IPS-18a (cell line): ENCODE data around the gene CALHM2.
"Not testable (repeated sequence)": the region's sequence is repeated elsewhere in the genome, so short reads cannot be mapped to it uniquely, and the experiment has no call there.

Experiments used
- H3K27ac ChIP-seq: one replicate; pipeline ENCODE4 v1.5.1; 2013; ENCODE audit warnings: low read length
- H3K27me3 ChIP-seq: one replicate; pipeline ENCODE4 v1.6.1; 2013; ENCODE audit warnings: mild to moderate bottlenecking, low read length; ENCODE audit not compliant: control insufficient read depth, insufficient read depth
- H3K36me3 ChIP-seq: one replicate; pipeline ENCODE4 v1.6.1; 2013; ENCODE audit warnings: low read depth, low read length; ENCODE audit not compliant: control insufficient read depth
- H3K4me1 ChIP-seq: one replicate; pipeline ENCODE4 v1.6.1; 2013; ENCODE audit warnings: low read depth, low read length; ENCODE audit not compliant: control insufficient read depth
- H3K4me3 ChIP-seq: one replicate; pipeline ENCODE4 v1.5.1; 2013; ENCODE audit warnings: low read length
- H3K9ac ChIP-seq: one replicate; pipeline ENCODE4 v1.6.1; 2013; ENCODE audit warnings: mild to moderate bottlenecking, low read length, moderate library complexity
- H3K9me3 ChIP-seq: one replicate; pipeline ENCODE4 v1.6.1; 2013; ENCODE audit warnings: low read depth, low read length; ENCODE audit not compliant: control insufficient read depth

Gene CALHM2

GRCh38 chr10:103491729-103492364, 39.7 kb upstream of the CALHM2 start:
- H3K9ac ChIP-seq = no peak overlapping the region
- H3K4me3 ChIP-seq = no peak overlapping the region
- no peaks in the 10 kb centered on the region for H3K4me1 ChIP-seq
- peaks cover 42% of the 10 kb centered on the region for H3K27me3 ChIP-seq
- H3K36me3 ChIP-seq = no peaks in the 10 kb centered on the region
- no peak overlapping the region for H3K27ac ChIP-seq
- H3K9me3 ChIP-seq = no peaks in the 10 kb centered on the region

GRCh38 chr10:103490986-103491314, 38.8 kb upstream of the CALHM2 start:
- H3K4me1 ChIP-seq = peaks cover under 1% of the 10 kb centered on the region
- H3K9ac ChIP-seq = no peak overlapping the region
- no peak overlapping the region for H3K27ac ChIP-seq
- no peaks in the 10 kb centered on the region for H3K9me3 ChIP-seq
- peaks cover 38% of the 10 kb centered on the region for H3K27me3 ChIP-seq
- no peak overlapping the region for H3K4me3 ChIP-seq
- H3K36me3 ChIP-seq = no peaks in the 10 kb centered on the region

GRCh38 chr10:103487410-103487708, 35.2 kb upstream of the CALHM2 start:
- peaks cover 2% of the 10 kb centered on the region for H3K4me1 ChIP-seq
- no peak overlapping the region for H3K4me3 ChIP-seq
- H3K27ac ChIP-seq = no peak overlapping the region
- H3K27me3 ChIP-seq = peaks cover 4% of the 10 kb centered on the region
- H3K9ac ChIP-seq = no peak overlapping the region
- no peaks in the 10 kb centered on the region for H3K9me3 ChIP-seq
- no peaks in the 10 kb centered on the region for H3K36me3 ChIP-seq

- H3K36me3 ChIP-seq, H3K27ac ChIP-seq, H3K9ac ChIP-seq, H3K9me3 ChIP-seq, H3K27me3 ChIP-seq, H3K4me3 ChIP-seq, H3K4me1 ChIP-seq: not testable (repeated sequence)
These were observed 34.7 kb upstream of the CALHM2 start for GRCh38 chr10:103486635-103487409.

- H3K9ac ChIP-seq = no peak overlapping the region
- H3K36me3 ChIP-seq = no peaks in the 10 kb centered on the region
- no peak overlapping the region for H3K27ac ChIP-seq
- no peaks in the 10 kb centered on the region for H3K27me3 ChIP-seq
- H3K9me3 ChIP-seq = no peaks in the 10 kb centered on the region
- peaks cover 2% of the 10 kb centered on the region for H3K4me1 ChIP-seq
- H3K4me3 ChIP-seq = no peak overlapping the region
These were observed 29.9 kb upstream of the CALHM2 start for GRCh38 chr10:103481974-103482531.

- no peaks in the 10 kb centered on the region for H3K9me3 ChIP-seq
- no peaks in the 10 kb centered on the region for H3K36me3 ChIP-seq
- H3K27ac ChIP-seq = no peak overlapping the region
- H3K27me3 ChIP-seq = no peaks in the 10 kb centered on the region
- H3K9ac ChIP-seq = no peak overlapping the region
- H3K4me3 ChIP-seq = no peak overlapping the region
- peaks cover 5% of the 10 kb centered on the region for H3K4me1 ChIP-seq
These were observed 28.4 kb upstream of the CALHM2 start for GRCh38 chr10:103480521-103480920.

GRCh38 chr10:103479135-103479534, 27.0 kb upstream of the CALHM2 start, which contains the start of gene CALHM3:
Gene CALHM3 (minus strand): TSS chr10:103479240. CDS start chr10:103479032, 208 bp downstream.
- no peak within 1 kb of the TSS for H3K9ac ChIP-seq
- H3K9me3 ChIP-seq = no peaks in the 10 kb centered on the region
- H3K27ac ChIP-seq = no peak within 1 kb of the TSS
- H3K27me3 ChIP-seq = no peaks in the 10 kb centered on the region
- peaks cover 5% of the 10 kb centered on the region for H3K4me1 ChIP-seq
- H3K4me3 ChIP-seq = no peak within 1 kb of the TSS
- no peaks in the 10 kb centered on the region for H3K36me3 ChIP-seq

GRCh38 chr10:103478671-103479070, 26.5 kb upstream of the CALHM2 start:
- no peak overlapping the region for H3K27ac ChIP-seq
- no peaks in the 10 kb centered on the region for H3K36me3 ChIP-seq
- no peak overlapping the region for H3K4me3 ChIP-seq
- peaks cover 5% of the 10 kb centered on the region for H3K4me1 ChIP-seq
- no peaks in the 10 kb centered on the region for H3K9me3 ChIP-seq
- H3K27me3 ChIP-seq = no peaks in the 10 kb centered on the region
- no peak overlapping the region for H3K9ac ChIP-seq

GRCh38 chr10:103476046-103476768, 24.0 kb upstream of the CALHM2 start:
- no peak overlapping the region for H3K27ac ChIP-seq
- H3K9ac ChIP-seq = peak overlapping the region; percentile 46
- no peak overlapping the region for H3K4me3 ChIP-seq
- no peaks in the 10 kb centered on the region for H3K9me3 ChIP-seq
- H3K36me3 ChIP-seq = no peaks in the 10 kb centered on the region
- no peaks in the 10 kb centered on the region for H3K27me3 ChIP-seq
- H3K4me1 ChIP-seq = peaks cover 5% of the 10 kb centered on the region

- Histone ChIP-seq H3K36me3 (no peaks in the 10 kb centered on the region), H3K27me3 (no peaks in the 10 kb centered on the region), H3K9ac (no peak overlapping the region), H3K4me3 (no peak overlapping the region), H3K4me1 (peaks cover 5% of the 10 kb centered on the region), H3K9me3 (no peaks in the 10 kb centered on the region), H3K27ac (no peak overlapping the region)
These were observed 23.3 kb upstream of the CALHM2 start for GRCh38 chr10:103475437-103475836.

GRCh38 chr10:103474077-103474476, 21.9 kb upstream of the CALHM2 start:
- no peaks in the 10 kb centered on the region for H3K9me3 ChIP-seq

More at GRCh38 chr10:103474077-103474476, 21.9 kb upstream of the CALHM2 start:
- Histone ChIP-seq H3K27ac (no peak overlapping the region), H3K27me3 (no peaks in the 10 kb centered on the region), H3K4me3 (no peak overlapping the region), H3K9ac (no peak overlapping the region), H3K36me3 (no peaks in the 10 kb centered on the region), H3K4me1 (peaks cover 5% of the 10 kb centered on the region)
